HTERT RPE-1 (cell line): ENCODE results near the gene PPAT.
"Not testable (repeated sequence)": the region's sequence is repeated elsewhere in the genome, so short reads cannot be mapped to it uniquely, and the experiment has no call there.

ENCODE experiments used
- in situ Hi-C: fragments of 300-500 bp; cut with MboI; formaldehyde crosslinking; loops from 4 replicates; pipeline ENCODE4 v1.14.3; 2020; ENCODE audit warnings: low sequenced_read_pairs

Gene PPAT

DNA sequence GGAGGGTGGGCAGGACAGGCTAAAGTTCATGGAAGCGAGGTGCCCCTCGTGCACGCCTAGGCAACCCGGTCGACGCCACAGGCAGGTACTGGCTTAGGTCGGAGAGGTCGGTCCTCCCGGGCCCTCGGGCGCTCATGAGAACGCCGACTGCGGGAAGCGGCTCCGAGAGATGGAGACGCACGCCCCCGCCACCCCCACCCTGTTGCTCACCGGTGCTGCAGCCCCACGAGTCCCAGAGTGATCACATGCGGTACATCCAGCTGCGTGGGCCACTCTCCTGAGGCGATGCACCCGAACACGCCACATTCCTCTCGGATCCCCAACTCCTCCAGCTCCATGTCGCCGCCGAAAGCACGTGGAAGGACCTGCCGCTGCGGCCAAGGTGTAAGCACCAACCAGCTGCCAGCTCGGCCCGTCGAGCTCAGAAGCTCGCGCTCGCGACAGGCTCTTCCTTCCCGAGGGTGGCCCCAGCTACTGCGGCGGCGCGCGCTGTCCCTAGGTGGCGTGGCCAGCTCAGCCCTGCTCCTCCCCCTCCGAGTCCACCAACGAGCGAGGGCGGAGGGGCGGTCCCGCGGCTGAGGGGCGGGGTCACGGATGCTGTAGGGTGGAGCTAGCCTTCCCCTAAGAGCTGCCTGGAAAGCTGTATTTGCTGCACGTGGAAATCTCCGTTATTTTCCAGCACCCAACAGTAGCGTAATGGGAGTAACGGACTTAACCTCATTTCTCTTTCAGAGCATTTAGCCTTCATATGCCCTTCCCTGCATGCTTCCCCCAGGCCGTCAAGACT, at the start of gene PPAT:
Gene PPAT, minus strand, starts transcription at position 476 of the 787 bp plus-strand sequence. Its CDS starts 138 bp downstream, at position 338.
- in situ Hi-C loops: no loop called here

GRCh38 chr4:56480691-56481090, 45.3 kb upstream of the PPAT start:
- in situ Hi-C loops: no loop called here

DNA sequence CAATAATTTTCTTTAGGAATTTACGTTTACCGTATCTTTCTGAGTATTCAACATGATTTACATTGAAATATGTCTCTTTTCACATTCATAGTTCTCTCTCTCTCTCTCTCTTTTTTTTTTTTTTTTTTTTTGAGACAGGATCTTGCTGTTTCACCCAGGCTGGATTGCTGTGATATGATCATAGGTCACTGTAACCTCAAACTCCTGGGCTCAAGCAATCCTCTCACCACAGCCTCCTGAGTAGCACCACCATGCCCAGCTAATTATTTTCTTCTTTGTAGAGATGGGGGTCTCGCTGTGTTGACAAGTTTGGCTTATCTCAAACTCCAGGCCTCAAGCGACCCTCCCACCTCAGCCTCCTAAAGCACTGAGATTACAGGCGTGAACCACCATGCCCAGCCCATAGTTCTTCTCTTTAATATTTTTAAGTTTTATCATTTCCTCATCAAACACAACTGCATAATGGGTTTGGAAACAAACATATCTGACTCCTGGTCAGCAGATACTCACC, 41.8 kb upstream of the PPAT start:
- in situ Hi-C loops: no loop called here

GRCh38 chr4:56475917-56476316, 40.5 kb upstream of the PPAT start:
- in situ Hi-C loops: no loop called here

- in situ Hi-C loops: no loop called here
Observed at GRCh38 chr4:56469489-56470210, 34.2 kb upstream of the PPAT start.

GRCh38 chr4:56468097-56468422, 32.6 kb upstream of the PPAT start:
- in situ Hi-C loops: no loop called here

GRCh38 chr4:56467284-56468096, 32.1 kb upstream of the PPAT start, which contains the start of gene SRP72:
Gene SRP72 (plus strand): TSS chr4:56467617. CDS start chr4:56467636, 19 bp downstream.
- in situ Hi-C loops: no loop called here

- in situ Hi-C loops: no loop called here
Observed at GRCh38 chr4:56466910-56467283, 31.5 kb upstream of the PPAT start.

- in situ Hi-C loops: not testable (repeated sequence)
Observed at GRCh38 chr4:56466296-56466761, 30.9 kb upstream of the PPAT start.

DNA sequence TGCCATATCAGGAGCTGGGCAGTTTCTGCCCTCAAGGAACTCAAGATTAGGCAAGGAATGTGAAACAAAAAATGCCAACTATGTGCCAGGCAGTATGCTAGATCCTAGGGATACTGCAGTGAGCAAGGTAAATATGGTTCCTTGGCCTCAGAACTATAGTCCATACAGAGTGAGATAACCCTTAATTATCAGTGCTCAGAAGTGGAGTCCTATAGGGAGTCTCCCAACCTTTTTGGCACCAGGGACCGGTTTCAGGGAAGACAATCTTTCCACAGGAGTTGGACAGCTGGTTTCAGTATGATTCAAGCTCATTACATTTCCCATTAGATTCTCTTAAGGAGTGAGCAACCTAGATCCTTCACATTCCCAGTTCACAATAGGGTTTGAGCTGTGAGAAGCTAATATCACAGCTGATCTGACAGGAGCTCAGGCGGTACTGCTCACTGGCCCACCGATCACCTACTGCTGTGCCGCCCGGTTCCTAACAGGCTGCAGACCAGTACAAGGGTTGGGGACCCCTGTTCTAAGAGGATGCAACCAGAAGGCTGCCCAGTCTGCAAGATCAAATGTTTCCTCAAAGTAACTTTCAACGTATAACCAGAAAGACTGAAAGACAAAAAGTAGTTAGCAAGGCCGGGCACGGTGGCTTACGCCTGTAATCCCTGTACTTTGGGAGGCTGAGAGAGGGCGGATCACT, 30.3 kb upstream of the PPAT start:
- in situ Hi-C loops: no loop called here

DNA sequence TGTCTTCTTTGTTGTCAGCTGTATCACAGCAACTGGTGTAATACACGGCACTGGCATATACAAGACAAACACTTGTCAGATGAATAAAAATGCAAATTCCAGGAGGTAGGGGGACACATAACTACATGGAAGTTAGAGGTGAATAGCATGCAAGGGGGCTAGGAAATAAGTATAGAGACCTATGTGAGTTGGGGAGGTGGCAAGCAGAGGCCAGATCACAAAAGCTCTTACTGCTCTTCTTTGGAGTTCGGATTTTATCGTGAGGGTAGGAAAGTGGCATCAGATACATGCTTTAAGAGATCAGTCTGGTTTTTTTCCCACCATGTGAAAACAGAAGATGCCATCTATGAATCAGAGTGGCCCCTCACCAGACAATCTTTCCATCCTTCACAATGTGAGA, 29.2 kb upstream of the PPAT start:
- in situ Hi-C loops: no loop called here

DNA sequence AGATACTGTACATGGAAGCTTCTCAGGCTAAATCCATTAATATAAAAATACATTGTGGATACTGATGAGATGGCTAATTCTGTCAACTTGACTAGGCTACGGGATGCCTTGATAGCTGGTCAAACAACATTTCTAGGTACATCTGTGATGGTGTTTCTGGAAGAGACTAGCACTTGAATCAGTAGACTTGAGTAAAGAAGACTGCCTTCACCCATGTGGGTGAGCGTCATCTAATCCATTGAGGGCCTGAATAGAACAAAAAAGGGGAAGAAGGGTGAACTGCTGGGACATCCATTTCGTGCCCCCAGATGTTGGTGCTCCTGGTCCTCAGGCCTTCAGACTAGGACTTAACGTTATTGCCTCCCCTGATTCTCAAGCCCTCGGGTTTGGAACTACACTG, 28.3 kb upstream of the PPAT start:
- in situ Hi-C loops: no loop called here

DNA sequence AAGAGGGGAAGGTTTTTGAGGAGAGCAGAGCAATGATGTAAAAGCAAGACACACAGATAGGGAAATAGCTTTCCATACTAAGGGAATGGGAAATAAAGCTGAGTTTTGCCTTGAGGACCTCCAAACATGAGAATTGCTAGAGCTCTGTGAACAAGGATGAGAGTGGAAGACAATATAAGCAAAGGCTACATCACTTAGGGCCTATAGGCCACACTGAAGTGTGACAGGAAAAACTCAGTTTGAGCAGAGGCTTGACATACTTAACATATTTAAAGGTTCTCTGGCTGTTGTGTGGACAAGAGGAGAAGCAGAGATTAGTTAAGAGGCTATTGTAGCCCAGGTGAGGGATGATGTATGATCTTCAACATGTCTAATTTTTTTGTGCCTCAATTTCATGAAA, 26.7 kb upstream of the PPAT start:
- in situ Hi-C loops: no loop called here

DNA sequence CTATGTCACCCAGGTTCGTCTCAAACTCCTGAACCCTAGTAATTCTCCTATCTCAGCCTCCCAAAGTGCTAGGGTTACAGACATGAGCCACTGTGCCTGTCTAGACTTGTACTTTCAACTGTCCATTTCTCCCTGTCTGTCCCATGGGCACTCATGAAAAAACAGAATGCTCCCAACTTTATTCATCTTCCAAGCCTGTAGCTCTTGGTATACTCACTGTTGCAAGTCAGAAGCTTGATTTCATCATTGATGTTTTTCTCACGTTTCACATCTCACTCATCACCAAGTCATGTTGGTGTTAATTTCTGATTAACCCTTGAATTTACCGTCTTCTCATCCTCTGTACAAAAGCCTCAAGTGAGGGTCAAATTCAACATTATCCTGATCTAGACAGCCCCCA, 24.7 kb upstream of the PPAT start:
- in situ Hi-C loops: no loop called here

DNA sequence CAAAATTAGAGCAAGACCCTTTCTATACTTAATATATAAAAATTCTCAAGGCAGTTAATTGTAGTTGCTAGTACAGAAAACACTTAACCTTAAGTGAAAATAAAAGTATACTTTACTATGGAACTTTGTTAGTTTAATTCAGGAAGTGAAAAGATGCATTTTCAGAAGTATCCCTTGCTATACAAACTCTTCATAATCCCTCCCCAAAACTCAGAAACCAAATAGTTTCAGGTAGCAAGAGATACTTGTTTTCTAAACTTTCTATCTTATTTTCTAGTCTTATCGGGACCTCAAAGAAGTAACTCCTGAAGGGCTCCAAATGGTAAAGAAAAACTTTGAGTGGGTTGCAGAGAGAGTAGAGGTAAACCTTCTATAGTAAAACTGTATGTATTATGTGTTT, 14.9 kb upstream of the PPAT start:
- in situ Hi-C loops: no loop called here

GRCh38 chr4:56449475-56449874, 14.1 kb upstream of the PPAT start:
- in situ Hi-C loops: not testable (repeated sequence)

- in situ Hi-C loops: no loop called here
Observed at GRCh38 chr4:56448301-56448700, 12.9 kb upstream of the PPAT start.

DNA sequence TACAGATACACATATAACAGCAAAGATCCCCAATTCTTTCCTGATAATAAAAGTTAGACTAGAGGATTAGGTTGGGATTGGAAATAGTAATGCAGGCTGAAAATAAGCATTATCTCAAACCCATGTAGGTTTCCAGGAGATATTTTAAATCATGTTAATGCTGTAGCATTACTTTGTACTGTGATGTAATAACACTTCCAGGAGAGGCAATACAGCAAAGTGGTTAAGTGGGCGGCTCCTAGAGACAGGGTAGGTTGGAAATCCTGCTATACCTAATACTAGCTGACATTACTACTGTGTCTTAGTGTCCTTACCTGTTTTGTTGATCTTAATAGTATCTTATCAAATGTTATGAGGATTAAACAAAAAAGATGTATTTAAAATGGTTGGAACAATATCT, 10.3 kb upstream of the PPAT start:
- in situ Hi-C loops: no loop called here

- in situ Hi-C loops: no loop called here
Observed at GRCh38 chr4:56444719-56445118, 9.3 kb upstream of the PPAT start.

GRCh38 chr4:56440983-56441382, 5.6 kb upstream of the PPAT start:
- in situ Hi-C loops: no loop called here

DNA sequence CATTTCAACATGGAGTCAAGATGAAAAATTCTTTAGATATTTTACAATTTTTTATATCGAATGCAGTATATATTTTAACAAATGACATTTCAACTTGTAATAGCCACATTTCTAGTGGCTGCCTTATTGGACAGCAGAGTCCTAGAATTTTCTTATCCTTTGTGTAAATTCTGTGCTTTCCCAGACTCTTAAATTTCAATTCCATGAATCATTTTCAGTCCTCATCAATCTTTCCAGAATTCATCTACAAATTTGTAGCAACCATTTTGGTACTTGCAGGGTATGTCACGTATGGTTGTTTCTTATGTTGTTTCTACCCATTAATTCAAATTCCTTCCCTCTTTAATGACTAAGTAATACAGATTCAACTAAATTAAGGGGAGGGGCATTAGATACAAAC, 3.4 kb upstream of the PPAT start:
- in situ Hi-C loops: no loop called here
